HCT116 (cell line): Measurements from ENCODE around the gene RNF214.

Source experiments
- CBX3 ChIP-seq: IDR thresholded peaks from 2 replicates; pipeline ENCODE4 v1.6.1; 2012; ENCODE audit warnings: low read depth
- CTCF ChIP-seq, 3 experiments: fragments of 200-600 bp in 1 of 3; sonication (generic) in 1 of 3; IDR thresholded peaks in 2 of 3; conservative IDR thresholded peaks in 1 of 3; 2 replicates each; pipeline ENCODE4 v1.5.1; 2012 to 2017; ENCODE audit warnings: low read depth in 2 of 3, low read length in 2 of 3, antibody characterized with exemption in 1 of 3, borderline replicate concordance in 1 of 3, control low read depth in 1 of 3, mild to moderate bottlenecking in 1 of 3, mixed read lengths in 1 of 3, mixed run types in 1 of 3, moderate library complexity in 1 of 3; ENCODE audit not compliant: insufficient read depth in 1 of 3
- EZH2 ChIP-seq: fragments of 200-600 bp; sonication (generic); IDR thresholded peaks from 2 replicates; pipeline ENCODE4 v1.6.1; 2017; ENCODE audit warnings: antibody characterized with exemption, mixed run types
- EZH2phosphoT487 ChIP-seq: fragments of 200-600 bp; IDR thresholded peaks from 2 replicates; pipeline ENCODE4 v1.6.1; 2018; ENCODE audit warnings: antibody characterized with exemption, borderline replicate concordance
- POLR2A ChIP-seq: IDR thresholded peaks from 2 replicates; pipeline ENCODE4 v1.7.0; 2011; ENCODE audit warnings: borderline replicate concordance; ENCODE audit not compliant: insufficient read depth, insufficient read length; ENCODE audit errors: extremely low read depth
- SIN3A ChIP-seq: IDR thresholded peaks from 2 replicates; pipeline ENCODE4 v1.6.1; 2012; ENCODE audit warnings: low read depth
- SRF ChIP-seq: IDR thresholded peaks from 2 replicates; pipeline ENCODE4 v1.6.1; 2012; ENCODE audit warnings: low read depth
- YY1 ChIP-seq: IDR thresholded peaks from 2 replicates; pipeline ENCODE4 v1.6.1; 2011; ENCODE audit warnings: low read length, low read depth, moderate library complexity, mild to moderate bottlenecking; ENCODE audit not compliant: insufficient replicate concordance; ENCODE audit errors: extremely low read depth
- ZNF274 ChIP-seq: fragments of 200-500 bp; sonication (Bioruptor generic); IDR thresholded peaks from 2 replicates; pipeline ENCODE4 v1.6.1; 2014; ENCODE audit warnings: mild to moderate bottlenecking, low read depth, low read length, inconsistent platforms

- TF ChIP-seq CTCF (IDR thresholded peaks at IDR 0.05 in 2 of 3, conservative IDR thresholded peaks at IDR 0.05 in 1 of 3; ENCODE audit: borderline replicate concordance in 1 of 3, insufficient read depth in 1 of 3, low read depth in 2 of 3, low read length in 2 of 3) = no peak
- no peak for TF ChIP-seq POLR2A
- no peak for TF ChIP-seq EZH2phosphoT487
- TF ChIP-seq YY1 = no peak
- TF ChIP-seq EZH2 = no peak
- TF ChIP-seq CBX3 = no peak
- no peak for TF ChIP-seq SIN3A
- no peak for TF ChIP-seq ZNF274
- no peak for TF ChIP-seq SRF
These were observed 58.4 kb downstream of the RNF214 start, which contains the start of gene BACE1-AS for GRCh38 chr11:117290809-117291396.
